Measurements from ENCODE around the gene LNX1.
"Not testable (repeated sequence)": the region's sequence is repeated elsewhere in the genome, so short reads cannot be mapped to it uniquely, and the experiment has no call there.

LNX1 gene

DNA sequence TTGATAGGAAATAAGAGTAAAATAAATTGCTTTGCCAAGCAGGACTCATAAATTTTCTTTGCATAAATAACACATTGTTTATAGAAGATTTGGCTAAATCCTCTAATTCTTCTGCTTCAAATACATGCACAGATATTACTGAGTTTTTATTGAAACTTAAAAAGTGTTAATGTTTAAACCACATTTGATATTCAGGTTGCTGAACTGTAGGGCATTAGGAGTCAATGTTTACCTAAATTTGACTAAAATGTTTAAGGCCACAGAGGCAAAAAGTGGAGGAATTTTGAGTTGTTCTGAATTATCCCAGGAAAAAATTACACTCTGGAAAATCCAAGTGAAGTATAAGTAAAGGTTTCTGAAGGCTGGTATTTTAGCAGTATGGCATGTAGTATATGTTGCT, 135.1 kb downstream of the LNX1 start:
- no peak for FAIRE-seq

DNA sequence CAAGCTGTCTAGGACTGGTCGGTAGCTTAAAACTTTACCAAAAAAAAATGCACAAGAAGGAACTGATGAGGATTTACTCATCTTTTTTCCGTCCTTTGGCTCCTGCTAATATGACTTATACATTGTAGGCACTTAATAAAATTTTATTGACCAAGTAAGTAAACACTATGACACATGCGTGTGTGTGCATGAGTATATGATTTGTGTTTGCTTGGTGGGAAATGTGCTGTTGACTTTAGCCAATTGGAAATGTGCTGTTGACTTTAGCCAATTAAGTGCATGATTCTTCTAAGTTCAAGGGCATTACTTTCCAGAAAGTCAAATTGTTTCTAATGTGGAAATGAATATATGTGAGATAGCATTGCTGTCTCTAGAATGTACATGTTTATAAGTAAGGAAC, 135.5 kb downstream of the LNX1 start:
- no peak for FAIRE-seq

DNA sequence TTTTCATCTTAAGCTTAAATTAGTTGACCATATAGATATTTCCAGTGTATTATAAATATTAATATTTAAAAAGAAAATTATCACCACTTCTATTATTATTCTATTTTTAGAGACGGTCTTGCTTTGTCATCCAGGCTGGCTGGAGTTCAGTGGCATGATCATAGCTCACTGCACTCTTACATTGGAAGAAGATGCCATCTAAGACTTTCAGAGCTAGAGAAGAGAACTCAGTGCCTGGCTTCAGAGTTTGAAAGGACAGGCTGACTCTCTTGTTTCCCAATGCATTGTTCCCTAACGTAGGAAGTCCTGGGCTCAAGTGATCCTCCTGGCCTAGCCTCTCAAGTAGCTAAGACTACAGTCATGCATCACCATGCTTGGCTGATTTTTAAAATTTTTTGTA, 137.9 kb downstream of the LNX1 start:
- no peak for FAIRE-seq

DNA sequence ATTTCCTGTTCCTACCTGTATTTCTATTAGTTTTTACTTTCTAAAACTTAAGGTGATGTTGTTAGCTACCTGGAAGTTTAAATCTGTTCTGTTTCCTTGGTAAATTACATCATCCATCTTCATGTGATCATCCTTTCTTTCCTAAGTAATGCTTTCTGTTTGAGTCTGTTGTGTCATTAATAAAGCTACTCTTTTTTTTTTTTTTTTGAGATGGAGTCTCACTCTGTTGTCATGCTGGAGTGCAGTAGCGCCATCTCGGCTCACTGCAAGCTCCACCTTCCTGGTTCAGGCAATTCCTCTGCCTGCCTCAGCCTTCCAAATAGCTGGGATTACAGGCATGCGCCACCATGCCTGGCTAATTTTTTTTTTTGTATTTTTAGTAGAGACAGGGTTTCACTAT, 140.5 kb downstream of the LNX1 start:
- FAIRE-seq, result no peak

DNA sequence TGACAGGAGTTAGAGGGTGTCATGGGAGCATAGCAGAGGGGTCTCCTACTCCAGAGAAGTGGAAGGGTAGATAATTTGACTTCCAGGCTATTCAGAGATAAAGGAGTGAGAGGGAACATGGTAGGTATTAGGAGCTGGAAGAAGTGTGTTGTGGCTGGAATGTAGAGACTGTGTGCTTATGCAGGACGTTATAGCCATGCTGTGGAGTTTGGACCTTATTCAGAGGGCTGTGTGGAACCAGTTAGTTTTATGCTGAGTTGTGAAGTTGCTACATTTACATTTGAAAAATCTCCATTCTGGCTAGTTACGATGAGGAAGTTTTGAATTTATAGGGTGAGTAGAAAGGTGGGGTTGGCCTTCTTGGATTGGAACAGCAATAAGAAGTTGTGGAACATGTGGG, 146.3 kb downstream of the LNX1 start:
- no peak for FAIRE-seq

DNA sequence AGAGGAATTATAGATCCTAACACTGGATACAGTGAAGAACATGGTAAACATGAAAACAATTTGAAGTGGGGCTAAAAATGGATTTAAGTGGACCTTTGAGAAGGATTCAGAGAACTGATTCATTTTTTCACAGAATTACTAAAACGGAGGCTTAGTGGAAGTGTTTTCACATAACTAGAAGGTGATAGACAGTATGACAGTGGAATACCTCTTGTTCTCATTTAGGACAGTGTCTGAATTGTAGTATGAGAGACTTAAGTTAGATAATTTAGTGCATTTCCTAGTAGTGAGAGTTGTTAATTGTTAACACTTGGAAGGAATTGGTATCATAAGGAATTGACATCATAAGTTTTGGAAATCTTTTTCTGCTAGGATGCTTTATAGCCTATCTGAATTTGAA, 149.7 kb downstream of the LNX1 start:
- no peak for FAIRE-seq

DNA sequence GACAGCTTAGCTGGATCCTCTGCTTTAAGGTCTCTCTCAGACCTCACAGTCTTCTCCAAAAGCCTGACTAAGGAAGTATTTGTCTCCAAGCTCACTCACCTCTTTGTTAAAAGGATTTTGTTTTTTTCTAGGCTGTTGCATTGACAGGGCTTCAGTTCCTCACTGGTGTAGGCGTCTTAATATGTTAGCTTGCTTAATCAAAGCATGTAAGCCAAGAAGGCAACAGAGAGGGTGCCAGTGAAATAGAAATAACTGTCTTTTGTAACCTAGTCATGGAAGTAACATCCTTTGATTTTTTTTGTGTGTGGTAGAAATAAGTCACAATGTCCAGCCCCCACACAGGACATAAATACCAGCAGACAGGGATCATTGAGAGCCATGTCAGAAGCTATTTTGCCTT, 155.0 kb downstream of the LNX1 start:
- FAIRE-seq, result no peak

DNA sequence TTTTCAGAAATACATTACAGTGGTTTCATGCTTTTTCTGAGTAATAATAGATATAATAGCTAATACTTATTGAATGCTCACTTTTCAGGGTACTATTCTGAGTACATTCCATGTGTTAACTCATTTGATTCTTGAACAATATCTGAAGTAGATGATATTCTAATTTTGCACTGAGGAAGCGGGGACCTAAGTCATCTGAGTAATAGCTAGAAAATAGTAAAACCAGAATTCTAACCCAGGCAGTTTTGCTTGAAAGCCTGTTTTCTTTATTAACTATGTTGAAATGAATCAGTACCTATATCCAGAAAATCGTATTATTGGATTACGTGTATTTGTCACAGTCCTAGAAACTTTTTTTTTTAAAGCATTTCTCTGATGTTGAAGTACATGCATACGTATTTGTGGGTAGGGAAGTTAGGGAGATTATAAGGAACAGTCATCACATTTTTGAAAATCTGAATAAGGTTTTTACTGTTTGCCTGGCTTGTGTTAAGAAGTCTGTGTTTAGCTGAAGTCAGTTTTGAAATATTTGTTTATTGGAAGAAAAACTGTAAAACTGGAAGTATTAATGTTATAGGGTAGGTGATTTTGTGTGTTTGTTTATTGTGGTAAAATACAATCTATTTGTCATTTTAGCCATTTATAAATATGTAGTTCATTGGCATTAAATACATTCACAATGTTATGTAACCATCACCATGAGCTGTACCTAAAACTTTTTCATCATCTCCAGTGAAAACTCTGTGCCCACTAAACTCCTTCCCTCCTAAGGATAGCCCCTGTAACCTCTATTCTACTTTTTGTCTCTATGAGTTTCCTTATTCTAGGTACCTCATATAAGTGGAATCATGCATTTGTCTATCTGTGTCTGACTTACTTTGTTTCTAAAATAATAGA, 158.5 kb downstream of the LNX1 start:
- FAIRE-seq, result no peak

DNA sequence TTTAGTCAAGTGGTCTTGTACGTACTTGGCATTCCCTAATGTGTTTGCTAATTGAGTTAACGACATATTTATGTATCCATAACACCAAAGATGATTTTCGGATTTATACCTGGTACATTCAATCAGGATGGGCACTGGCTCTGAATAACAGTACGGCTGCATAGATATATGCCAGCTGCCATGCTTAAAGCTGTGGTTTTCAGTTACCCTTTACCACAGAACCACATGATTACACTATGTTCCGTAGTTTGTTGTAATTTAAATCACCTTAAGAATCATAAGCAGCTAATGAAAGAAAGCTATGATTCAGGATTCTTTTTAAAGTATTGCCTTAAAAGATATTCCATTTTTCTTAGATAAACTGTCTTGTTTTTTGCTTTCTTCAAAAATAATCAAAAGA, 160.2 kb downstream of the LNX1 start:
- no peak for FAIRE-seq

DNA sequence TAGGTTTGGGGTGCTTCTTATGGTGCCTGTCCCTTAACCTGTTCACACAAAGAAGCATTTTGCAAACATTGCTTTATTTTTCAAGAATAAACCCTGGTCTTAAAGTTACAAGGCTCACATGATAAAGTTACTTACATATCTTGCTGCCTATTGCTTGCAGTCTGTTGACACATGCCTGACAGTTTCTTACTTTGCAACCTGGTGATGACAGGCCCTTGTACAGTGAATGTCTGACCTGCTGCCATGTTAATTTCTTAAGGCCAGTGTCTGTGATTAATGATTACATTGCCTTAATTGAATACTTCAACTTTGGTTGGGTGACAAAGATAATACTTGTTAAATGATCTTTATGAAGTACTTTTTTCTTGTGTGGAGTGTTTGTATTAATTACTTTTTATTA, 163.9 kb downstream of the LNX1 start:
- FAIRE-seq, result no peak

DNA sequence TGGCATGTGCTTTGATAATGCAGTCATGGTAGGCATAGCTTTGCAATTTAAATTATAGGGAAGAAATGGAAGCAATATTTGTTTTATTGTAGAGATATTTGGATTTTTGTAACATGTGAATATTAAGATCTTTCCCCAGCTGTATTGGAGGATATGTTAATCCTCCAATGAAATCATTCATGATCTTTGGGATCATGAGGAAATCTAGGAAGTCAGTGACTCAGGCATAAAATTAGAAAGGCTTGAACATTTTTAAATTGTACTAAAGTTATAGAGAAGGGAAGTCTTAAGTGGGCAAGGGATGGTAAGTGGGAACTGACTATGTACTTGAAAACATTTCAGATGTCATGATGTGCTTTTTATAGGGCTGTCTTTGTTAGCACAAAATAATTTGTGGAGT, 167.0 kb downstream of the LNX1 start:
- no peak for FAIRE-seq

DNA sequence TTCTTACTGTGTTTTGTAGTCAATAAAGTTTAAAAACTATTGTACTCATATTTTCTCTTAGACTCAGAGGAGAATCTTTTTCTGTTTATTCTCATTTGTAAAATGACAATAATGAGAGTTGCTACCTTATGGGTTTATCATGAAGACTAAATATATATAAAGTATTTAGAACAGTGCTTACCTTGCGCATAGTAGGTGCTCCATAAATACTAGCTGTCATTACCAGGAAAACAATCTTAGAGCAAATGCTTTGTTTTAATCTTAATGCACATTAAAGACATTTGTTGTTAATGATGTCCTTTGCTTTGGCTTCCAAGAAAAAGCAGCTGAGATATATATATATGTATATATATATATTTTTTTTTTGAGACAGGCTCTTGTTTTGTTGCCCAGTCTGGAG, 168.9 kb downstream of the LNX1 start:
- FAIRE-seq, result no peak

DNA sequence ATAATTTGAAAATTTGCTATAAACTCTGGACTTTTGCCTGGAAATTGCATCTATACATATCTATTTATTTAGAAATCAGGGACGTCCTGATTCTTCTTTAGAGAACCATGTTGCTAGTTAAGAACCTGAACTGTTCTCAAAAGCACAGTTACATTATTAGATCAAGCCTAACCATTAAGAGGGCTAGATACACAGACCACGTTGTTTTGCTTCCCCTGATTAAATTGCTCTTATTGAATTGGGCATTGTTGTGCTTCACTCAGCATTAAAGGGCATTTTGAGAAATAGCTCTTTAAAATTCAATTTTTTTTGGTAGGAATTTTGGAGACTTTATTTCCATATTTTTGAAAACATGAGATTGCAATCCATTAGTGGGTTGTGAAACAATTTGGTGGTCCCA, 169.5 kb downstream of the LNX1 start:
- FAIRE-seq, result no peak

DNA sequence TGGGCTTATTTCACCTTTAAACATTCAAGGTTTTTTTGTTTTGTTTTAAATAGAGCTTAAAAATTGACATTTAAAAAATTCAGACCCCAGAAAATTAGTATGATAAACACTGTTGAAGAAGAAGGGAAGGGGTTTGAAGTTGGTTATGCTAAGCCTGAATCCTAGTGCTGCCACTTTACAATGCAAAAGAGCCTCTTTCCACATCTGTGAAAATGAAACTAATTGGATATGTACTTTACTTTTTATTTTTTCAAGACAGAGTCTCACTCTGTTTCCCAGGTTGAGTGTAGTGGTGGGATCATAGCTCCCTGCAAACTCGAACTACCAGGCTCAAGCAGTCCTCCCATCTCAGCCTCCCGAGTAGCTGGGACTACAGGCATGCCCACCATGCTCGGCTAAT, 172.1 kb downstream of the LNX1 start:
- no peak for FAIRE-seq

DNA sequence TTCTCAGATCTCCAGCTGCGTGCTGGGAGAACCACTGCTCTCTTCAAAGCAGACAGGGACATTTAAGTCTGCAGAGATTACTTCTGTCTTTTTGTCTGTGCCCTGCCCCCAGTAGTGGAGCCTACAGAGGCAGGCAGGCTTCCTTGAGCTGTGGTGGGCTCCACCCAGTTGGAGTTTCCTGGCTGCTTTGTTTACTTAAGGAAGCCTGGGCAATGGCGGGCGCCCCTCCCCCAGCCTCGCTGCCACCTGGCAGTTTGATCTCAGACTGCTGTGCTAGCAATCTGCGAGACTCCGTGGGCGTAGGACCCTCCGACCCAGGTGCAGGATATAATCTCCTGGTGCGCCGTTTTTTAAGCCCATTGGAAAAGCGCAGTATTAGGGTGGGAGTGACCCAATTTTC, 181.8 kb downstream of the LNX1 start:
- not testable (repeated sequence) for FAIRE-seq
